Astrocyte (in vitro differentiated cells and primary cell): ENCODE results near the gene HEATR9.

ENCODE experiments used
- CTCF ChIP-seq: IDR thresholded peaks from 2 replicates; pipeline ENCODE4 v1.5.1; 2011; ENCODE audit warnings: low read depth, mild to moderate bottlenecking, inconsistent platforms, low read length, moderate library complexity; ENCODE audit not compliant: insufficient read depth
- EZH2 ChIP-seq: IDR thresholded peaks from 2 replicates; pipeline ENCODE4 v1.6.1; 2012; ENCODE audit warnings: mild to moderate bottlenecking, low read length, inconsistent platforms; ENCODE audit not compliant: insufficient read depth

GRCh38 chr17:35900280-35900679 lies 31.6 kb upstream of the HEATR9 start:
- TF ChIP-seq EZH2 (no peak), CTCF (no peak)
